NCI-H2227 (cell line): Measurements from ENCODE around the gene CMTM2.
"Not testable (repeated sequence)": the region's sequence is repeated elsewhere in the genome, so short reads cannot be mapped to it uniquely, and the experiment has no call there.

ENCODE experiments used
- DNase-seq: peaks from one replicate; lab custom pipeline; 2025; ENCODE audit not compliant: unreplicated experiment; lab: John Stamatoyannopoulos, UW

The CMTM2 gene

GRCh38 chr16:66552286-66553177 lies 26.7 kb upstream of the CMTM2 start, which contains the start of gene CKLF:
Gene CKLF, plus strand, starts transcription at chr16:66552576. Its CDS starts 140 bp downstream, at chr16:66552716.
- peak; percentile 92 for DNase-seq

DNA sequence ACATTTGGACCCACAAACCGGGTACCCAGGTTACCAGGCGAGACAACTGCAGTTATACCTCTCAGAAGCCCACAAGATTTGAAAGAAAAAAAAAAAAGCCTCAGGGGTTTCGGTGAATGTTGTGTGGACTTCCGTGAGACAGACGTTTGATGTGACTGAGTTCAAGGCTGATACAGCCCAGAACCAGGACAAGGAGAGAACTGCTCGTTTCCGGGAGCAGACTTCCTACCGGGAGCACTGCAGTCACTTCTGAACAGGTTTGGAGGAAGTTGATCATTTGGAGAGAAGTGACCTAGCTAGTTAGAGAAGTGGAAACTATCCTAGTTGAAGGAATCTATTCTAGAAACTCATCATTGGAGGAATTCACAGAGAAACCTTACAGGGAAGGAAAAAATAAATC lies 26.0 kb upstream of the CMTM2 start:
- DNase-seq, result no peak

- no peak for DNase-seq
Observed at GRCh38 chr16:66554021-66554420, 25.2 kb upstream of the CMTM2 start.

DNA sequence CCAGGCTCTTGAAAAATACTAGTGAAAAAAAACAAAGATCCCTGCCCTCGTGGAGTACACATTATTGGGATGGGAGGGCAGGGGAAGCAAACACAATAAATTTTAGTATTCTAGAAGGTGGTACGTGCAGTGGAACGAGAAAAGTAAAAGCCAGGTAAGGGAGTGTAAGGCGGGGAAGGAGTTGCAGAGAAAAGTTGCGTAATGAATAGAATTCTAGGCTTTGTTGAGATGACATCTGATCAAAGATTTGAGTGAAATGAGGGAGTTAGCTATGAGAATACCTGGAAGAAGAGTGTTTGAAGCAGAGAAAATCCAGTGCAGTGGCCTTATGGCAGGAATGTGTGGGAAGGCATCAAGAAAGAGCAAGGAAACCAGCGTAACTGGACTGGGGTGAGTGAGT lies 24.8 kb upstream of the CMTM2 start:
- DNase-seq, result no peak

DNA sequence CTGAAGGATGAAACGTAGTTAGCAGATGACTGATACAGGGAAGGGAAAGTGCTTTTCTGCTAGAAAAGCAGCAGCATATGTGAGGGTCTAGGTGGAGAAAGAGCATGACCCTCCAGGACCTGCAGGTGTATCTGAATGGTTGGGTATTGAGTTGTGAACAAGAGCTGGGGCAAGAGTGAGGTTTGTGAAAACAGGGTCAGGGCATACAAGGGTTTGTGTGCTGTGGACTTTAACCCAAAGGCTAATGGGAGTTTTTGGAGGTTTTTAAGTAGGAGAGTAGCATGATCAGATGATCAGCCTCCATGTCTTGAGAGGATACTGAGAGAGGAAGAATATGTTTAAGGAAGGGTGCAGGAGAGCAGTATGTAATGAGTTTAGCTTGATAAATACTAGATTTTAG lies 19.2 kb upstream of the CMTM2 start:
- DNase-seq, result no peak

DNA sequence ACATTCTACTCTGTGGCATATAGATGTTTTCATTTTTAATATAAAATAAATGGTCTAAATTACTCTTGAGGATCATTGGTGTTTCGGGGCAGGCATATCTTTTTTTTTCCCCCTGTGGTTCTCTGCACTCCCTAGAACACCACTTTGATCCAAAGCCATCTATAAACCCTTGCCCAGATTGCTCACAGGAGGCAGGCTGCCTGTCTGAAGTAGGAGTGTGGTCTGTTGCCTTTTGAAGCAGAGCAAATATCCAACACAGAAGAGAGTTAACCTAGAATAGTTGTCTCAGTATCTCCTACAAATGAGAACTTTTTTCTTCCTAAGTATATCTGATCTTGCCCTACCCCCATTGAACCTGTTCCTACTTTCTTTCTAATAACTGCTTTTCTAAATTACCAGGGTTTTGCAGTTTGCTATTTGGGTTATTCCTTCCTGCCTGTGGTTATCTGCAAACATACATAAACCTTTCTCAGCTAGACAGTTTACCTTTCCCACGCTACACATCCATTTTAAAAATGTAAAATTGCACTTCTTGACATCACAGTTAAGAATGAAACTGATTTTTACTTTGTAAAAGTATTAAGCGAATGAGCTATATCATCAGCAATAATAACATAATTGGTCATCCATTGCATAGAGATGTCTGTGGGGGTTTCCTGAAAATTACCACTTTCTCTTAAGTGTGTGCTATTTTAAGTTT lies 17.7 kb upstream of the CMTM2 start:
- DNase-seq, result no peak

- no peak for DNase-seq
Observed at GRCh38 chr16:66562409-66562808, 16.9 kb upstream of the CMTM2 start.

DNA sequence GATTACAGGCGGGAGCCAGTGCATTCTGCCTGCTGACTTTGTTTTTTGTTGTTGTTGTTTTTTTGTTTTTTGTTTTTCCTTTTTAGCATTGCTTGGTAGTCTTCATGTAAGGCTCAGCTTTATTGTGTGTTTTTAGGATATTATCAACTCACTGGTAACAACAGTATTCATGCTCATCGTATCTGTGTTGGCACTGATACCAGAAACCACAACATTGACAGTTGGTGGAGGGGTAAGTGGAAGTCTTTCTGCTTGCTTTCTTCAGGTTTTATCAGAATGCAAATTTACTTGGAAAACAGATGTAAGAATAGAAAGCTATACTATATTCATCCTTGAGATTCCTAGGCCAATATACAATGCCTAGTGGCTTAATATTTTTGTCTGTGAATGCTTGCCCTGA lies 16.3 kb upstream of the CMTM2 start:
- DNase-seq, result no peak

- no peak for DNase-seq
Observed at GRCh38 chr16:66563574-66564334, 15.5 kb upstream of the CMTM2 start.

DNA sequence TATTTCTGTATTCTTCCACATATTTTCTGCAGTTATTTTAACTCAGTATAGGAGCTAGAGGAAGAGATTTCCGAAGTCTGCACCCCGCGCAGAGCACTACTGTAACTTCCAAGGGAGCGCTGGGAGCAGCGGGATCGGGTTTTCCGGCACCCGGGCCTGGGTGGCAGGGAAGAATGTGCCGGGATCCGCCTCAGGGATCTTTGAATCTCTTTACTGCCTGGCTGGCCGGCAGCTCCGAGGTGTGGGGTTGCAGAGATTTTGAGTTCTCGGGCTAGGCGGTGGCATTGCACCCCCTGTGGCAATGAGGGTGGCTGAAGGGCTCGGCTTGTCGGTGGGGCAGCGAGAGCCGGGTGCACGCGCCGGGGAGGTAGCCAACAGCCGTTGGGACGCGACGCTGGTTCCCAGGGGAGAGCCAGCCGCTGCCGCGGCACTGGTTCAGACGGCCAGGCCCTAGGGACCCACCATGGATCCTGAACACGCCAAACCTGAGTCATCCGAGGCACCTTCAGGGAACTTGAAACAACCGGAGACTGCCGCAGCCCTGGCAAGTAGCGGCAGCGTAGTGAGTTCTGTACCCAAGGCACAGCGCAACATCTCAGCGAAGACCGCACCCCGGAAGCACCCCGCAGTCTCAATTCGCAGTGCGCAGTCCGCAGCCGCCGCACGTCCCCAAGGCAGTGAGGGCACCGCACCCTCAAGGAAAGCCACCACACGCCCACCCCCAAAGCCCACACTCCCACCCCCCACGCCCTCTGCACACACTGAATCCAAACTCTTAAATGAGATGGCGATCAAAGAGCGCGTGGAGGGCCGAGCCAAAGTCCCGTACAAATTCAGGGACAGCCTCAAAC lies 13.0 kb upstream of the CMTM2 start, which contains the start of gene CMTM1:
CMTM1 (plus strand) TSS at position 389 of the 851 bp plus-strand sequence; CDS start at position 464, 75 bp downstream.
- DNase-seq, result no peak

DNA sequence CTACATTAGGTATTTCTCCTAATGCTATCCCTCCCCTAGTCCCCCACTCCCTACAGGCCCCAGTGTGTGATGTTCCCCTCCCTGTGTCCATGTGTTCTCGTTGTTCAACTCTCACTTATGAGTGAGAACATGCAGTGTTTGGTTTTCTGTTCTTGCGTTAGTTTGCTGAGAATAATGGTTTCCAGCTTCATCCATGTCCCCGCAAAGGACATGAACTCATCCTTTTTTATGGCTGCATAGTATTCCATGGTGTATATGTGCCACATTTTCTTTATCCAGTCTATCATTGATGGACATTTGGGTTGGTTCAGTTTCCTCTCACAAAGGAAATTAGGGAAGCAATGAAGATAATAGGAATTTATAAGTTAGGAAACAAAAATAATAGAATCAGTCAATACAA lies 12.0 kb upstream of the CMTM2 start:
- not testable (repeated sequence) for DNase-seq

DNA sequence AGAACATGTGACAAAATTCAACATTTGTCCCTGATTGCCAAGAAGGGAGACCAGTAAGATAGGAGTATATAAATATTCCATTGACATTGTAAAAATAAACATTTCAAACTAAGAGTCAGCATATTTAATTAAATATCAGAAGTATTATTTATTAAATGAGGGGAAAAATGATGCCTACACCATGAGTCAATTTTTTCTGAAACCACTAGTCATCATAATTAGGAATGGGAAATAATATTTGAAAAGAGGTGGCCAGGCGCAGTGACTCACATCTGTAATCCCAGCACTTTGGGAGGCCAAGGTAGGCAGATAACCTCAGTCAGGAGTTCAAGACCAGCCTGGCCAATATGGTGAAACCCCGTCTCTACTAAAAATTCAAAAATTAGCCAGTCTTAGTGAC lies 10.9 kb upstream of the CMTM2 start:
- DNase-seq, result no peak

DNA sequence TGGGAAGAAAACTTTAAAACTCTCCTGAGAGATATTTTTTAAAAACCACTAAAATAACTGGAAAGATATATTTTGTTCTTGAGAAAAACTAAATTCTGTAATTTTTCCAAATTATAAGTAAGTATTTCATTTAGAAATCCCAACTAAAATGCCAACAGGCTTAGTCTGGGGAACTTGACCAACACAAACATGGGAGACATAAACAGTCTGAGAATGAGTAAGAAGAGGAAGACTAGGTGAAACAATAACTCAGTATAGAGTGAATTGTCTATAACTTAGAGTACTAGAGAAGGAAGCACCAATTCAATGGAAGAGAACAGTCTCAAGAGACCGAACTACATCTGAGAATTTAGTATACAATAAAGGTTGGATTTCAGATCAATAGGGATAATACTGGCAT lies 10.1 kb upstream of the CMTM2 start:
- no peak for DNase-seq

GRCh38 chr16:66569827-66570405 lies 9.3 kb upstream of the CMTM2 start:
- DNase-seq, result no peak

- DNase-seq, result no peak
Observed at GRCh38 chr16:66572356-66572755, 6.9 kb upstream of the CMTM2 start.

GRCh38 chr16:66574081-66574480 lies 5.2 kb upstream of the CMTM2 start:
- DNase-seq, result no peak

DNA sequence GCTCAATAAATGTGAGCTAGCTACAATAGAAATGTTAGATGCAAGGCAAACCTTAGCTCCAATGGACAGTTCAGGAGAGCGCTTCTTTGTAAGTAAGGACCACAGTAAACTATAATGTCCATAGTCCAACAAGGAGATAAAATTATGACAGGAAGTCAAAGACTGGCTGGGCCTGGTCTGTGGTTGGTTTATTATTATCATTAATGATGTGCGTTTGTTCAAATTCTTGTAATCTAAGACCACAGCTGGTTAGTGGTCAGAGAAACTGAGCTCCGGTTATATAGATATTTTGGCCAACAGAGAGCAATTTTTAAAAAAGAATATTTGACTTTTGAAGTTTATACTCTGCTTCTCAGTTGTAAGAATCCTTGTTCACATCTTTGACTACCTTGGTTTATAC lies 4.7 kb upstream of the CMTM2 start:
- DNase-seq, result no peak

DNA sequence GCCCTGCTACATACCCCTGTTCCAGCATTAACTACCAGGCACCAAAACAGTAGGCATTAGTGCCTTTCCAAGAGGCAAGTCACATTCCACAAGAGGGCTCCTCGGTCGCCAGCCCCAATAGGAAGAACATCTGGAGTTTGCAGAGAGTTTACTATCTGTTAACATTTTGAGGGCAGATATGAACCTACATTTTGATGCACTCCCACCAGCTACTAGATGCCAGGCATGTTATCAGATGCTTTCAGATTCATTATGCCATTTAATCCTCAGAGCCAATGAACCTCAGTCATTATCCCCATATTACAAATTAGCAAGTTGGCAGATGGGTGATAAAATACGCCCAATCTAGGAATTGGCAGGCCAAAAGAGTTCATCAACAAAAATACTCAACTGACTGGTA lies 4.2 kb upstream of the CMTM2 start:
- no peak for DNase-seq

DNA sequence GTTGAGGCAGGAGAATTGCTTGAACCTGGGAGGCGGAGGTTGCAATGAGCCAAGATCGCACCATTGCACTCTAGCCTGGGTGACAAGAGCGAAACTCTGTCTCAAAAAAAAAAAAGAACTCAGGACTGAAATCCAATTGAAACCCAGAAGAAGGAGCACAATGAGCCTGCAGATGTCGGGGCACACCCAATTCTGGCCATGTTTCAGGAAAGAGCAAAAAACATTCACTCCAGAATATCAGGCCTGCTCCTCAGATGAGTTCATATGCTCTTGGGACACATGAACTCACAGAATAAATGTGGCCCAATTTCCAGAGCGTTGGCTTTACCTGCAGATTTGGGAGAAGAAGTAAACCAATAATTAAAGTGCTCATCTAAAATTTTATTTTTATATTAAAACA lies 3.0 kb upstream of the CMTM2 start:
- no peak for DNase-seq

DNA sequence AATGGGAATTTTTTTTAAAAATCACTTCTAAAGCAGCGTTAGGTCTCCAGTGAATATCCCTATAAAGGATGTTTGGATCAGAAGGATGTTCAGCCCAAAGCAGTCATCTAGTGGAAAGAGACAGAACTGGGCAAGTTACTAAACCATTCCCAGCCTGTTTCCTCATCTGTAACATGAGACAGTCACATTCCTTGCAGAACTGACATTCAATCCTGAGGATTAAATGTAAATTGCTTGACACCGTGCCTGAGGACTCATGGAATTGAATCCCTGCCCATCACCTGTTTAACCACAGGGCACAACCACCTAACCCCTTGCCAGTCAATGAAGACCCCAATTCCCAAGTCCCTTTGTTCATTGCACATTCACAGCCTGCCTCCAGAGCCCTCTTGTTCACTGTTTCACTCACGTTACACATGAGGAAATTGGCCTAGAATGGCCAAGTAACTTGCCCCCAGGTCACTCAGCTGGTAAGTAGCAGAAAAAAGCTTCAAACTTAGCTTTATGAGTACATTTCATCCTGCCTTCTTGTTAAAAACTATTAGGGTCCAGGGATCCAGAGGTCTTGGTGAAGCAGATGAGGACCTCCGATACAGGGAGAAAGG lies 1.4 kb downstream of the CMTM2 start:
- no peak for DNase-seq
